ENCODE data around the gene ARHGEF18. TPM values are rescaled to one million over a fixed set of nuclear protein-coding genes. Genes with fewer than 3 reads are reported as not detected.
A peak's percentile ranks its signal among the peaks of the same experiment; 100 is the strongest.
"Not testable (repeated sequence)": the region's sequence is repeated elsewhere in the genome, so short reads cannot be mapped to it uniquely, and the experiment has no call there.

ARHGEF18 gene
- polyA plus RNA-seq, 1 experiment: 12.7 TPM

GRCh38 chr19:7366701-7367420 lies 18.1 kb downstream of the ARHGEF18 start:
- POLR2A ChIA-PET: interaction anchor here (0.6 kb wide), 1 partner anchor 221 kb away, joined by 3 read pairs; no protein-coding TSS in a partner anchor
- no peak for DNase-seq (ENCODE audit: low read depth)
- H3K36me3 ChIP-seq (ENCODE audit: control insufficient read depth, insufficient read depth, low read length): no peaks in the 10 kb centered on the region
- CTCF ChIA-PET: interaction anchor here (0.9 to 2.4 kb wide), 6 partner anchors 10 to 202 kb away, joined by 3 to 15 read pairs (median 3); a partner anchor contains a TSS
- H3K4me3 ChIP-seq (ENCODE audit: low read depth, low read length): no peak overlapping the region
- H3K27me3 ChIP-seq (ENCODE audit: control insufficient read depth, insufficient read depth, low read length): peaks cover 2% of the 10 kb centered on the region; the same call in 1 of the 2 replicates
- TF ChIP-seq, protein P1, sequence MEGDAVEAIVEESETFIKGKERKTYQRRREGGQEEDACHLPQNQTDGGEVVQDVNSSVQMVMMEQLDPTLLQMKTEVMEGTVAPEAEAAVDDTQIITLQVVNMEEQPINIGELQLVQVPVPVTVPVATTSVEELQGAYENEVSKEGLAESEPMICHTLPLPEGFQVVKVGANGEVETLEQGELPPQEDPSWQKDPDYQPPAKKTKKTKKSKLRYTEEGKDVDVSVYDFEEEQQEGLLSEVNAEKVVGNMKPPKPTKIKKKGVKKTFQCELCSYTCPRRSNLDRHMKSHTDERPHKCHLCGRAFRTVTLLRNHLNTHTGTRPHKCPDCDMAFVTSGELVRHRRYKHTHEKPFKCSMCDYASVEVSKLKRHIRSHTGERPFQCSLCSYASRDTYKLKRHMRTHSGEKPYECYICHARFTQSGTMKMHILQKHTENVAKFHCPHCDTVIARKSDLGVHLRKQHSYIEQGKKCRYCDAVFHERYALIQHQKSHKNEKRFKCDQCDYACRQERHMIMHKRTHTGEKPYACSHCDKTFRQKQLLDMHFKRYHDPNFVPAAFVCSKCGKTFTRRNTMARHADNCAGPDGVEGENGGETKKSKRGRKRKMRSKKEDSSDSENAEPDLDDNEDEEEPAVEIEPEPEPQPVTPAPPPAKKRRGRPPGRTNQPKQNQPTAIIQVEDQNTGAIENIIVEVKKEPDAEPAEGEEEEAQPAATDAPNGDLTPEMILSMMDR (IDR thresholded peaks at IDR 0.05; ENCODE audit: insufficient read depth, low read depth, low read length): peak; percentile 18; the same call in 1 of the 2 replicates

- TF ChIP-seq, protein P1 (IDR thresholded peaks at IDR 0.05; ENCODE audit: insufficient read depth, low read depth, low read length): no peak
- ChIA-PET POLR2A (no interaction called here), CTCF (interaction anchor here (1.0 to 2.7 kb wide), 2 partner anchors 13 to 14 kb away, joined by 3 to 8 read pairs; no protein-coding TSS in a partner anchor)
- H3K36me3 ChIP-seq (ENCODE audit: control insufficient read depth, insufficient read depth, low read length): no peaks in the 10 kb centered on the region
- H3K27me3 ChIP-seq (ENCODE audit: control insufficient read depth, insufficient read depth, low read length): peaks cover 2% of the 10 kb centered on the region; the same call in 1 of the 2 replicates
- no peak overlapping the region for H3K4me3 ChIP-seq (ENCODE audit: low read depth, low read length)
- no peak for DNase-seq (ENCODE audit: low read depth)
Measured at GRCh38 chr19:7368456-7368855, 19.7 kb downstream of the ARHGEF18 start.

DNA sequence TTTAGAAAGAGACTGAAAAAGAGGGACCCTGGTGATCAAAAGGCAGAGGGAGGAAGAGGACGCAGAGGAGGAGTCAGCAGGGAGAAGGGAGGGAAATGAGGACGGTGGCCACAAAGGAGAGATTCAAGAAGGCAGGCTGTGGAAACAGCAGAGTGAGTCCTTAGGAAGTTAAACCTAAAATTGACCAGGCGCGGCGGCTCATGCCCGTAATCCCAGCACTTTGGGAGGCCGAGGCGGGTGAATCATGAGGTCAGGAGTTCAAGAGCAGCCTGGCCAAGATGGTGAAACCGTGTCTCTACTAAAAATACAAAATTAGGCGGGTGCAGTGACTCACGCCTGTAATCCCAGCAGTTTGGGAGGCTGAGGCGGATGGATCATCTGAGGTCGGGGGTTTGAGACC lies 20.1 kb downstream of the ARHGEF18 start:
- CTCF ChIA-PET: interaction anchor here (1.0 to 2.7 kb wide), 3 partner anchors 12 to 270 kb away, joined by 3 to 8 read pairs (median 3); no protein-coding TSS in a partner anchor
- DNase-seq (ENCODE audit: low read depth); POLR2A ChIA-PET; H3K4me3 ChIP-seq (ENCODE audit: low read depth, low read length); H3K27me3 ChIP-seq (ENCODE audit: control insufficient read depth, insufficient read depth, low read length); H3K36me3 ChIP-seq (ENCODE audit: control insufficient read depth, insufficient read depth, low read length): not testable (repeated sequence)

DNA sequence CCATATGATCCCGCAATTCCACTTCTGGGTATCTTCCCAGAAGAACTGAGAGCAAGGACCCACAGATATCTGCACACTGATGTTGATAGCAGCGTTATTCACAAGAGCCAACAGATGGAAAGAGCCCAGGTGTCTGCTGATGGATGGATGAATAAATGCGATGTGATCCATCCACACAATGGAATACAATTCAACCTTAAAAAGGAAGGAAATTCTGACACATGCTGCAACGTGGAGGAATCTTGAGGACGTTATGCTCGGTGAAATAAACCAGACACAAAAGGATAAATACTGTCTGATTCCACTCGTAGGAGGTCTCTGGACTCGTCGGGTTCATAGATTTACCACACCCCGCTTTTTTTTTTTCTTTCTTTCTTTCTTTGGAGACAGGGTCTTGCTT lies 21.8 kb downstream of the ARHGEF18 start:
- ChIA-PET CTCF (interaction anchor here (2.7 kb wide), 1 partner anchor 16 kb away, joined by 8 read pairs; no protein-coding TSS in a partner anchor), POLR2A (no interaction called here)
- Histone ChIP-seq H3K27me3 (ENCODE audit: control insufficient read depth, insufficient read depth, low read length) (no peaks in the 10 kb centered on the region), H3K4me3 (ENCODE audit: low read depth, low read length) (no peak overlapping the region), H3K36me3 (ENCODE audit: control insufficient read depth, insufficient read depth, low read length) (no peaks in the 10 kb centered on the region)
- TF ChIP-seq, protein P1 (IDR thresholded peaks at IDR 0.05; ENCODE audit: insufficient read depth, low read depth, low read length): no peak
- no peak for DNase-seq (ENCODE audit: low read depth)

DNA sequence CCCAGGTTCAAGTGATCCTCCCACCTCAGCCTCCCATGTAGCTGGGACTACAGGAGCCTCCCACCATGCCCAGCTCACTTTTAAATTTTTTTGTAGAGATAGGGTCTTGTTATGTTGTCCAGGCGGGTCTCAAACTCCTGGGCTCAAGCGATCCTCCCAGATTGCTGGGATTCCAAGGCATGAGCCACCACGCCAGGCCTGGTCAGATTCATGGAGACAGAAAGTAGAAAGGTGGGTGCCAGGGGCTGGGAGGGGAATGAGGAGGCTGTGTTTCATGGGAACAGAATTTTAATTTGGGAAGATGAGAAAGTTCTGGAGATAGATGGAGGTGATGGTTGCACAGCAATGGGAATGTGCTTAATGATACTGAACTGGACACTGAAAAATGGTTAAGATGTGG lies 22.3 kb downstream of the ARHGEF18 start:
- Histone ChIP-seq H3K4me3 (ENCODE audit: low read depth, low read length) (no peak overlapping the region), H3K36me3 (ENCODE audit: control insufficient read depth, insufficient read depth, low read length) (no peaks in the 10 kb centered on the region), H3K27me3 (ENCODE audit: control insufficient read depth, insufficient read depth, low read length) (no peaks in the 10 kb centered on the region; the same call in 1 of the 2 replicates)
- ChIA-PET POLR2A (no interaction called here), CTCF (interaction anchor here (2.7 kb wide), 1 partner anchor 17 kb away, joined by 8 read pairs; no protein-coding TSS in a partner anchor)
- no peak for DNase-seq (ENCODE audit: low read depth)
- TF ChIP-seq, protein P1 (IDR thresholded peaks at IDR 0.05; ENCODE audit: insufficient read depth, low read depth, low read length): no peak

Data from BJ (cell line).